Tibial artery (tissue), 4 donors: ENCODE results near the gene SND1.

Source experiments
- DNase-seq, 2 donors: peaks; one replicate each; pipeline ENCODE4 v3.0.0-alpha.2; 2019
- H3K27ac ChIP-seq, 2 donors: fragments of 200-600 bp; sonication (generic) in 1 of 2; 1 replicate in 1 of 2; 2 replicates in 1 of 2; pipeline ENCODE4 v1.5.1; 2018 to 2019; ENCODE audit warnings: mild to moderate bottlenecking in 1 of 2
- H3K27me3 ChIP-seq, 2 donors: fragments of 200-600 bp; sonication (generic) in 1 of 2; one replicate each; pipeline versions ENCODE4 v1.5.1 to v1.6.0; 2016 to 2019
- H3K36me3 ChIP-seq, 3 donors: fragments of 200-600 bp; sonication (generic) in 2 of 3; one replicate each; pipeline ENCODE4 v1.5.1; 2016 to 2019; ENCODE audit warnings: mild to moderate bottlenecking in 2 of 3
- H3K4me1 ChIP-seq, 4 donors: fragments of 200-600 bp; sonication (generic) in 2 of 4; 1 replicate in 3 of 4; 2 replicates in 1 of 4; pipeline ENCODE4 v1.5.1; 2016 to 2019
- H3K4me3 ChIP-seq, 2 donors: fragments of 200-600 bp; sonication (generic) in 1 of 2; 1 replicate in 1 of 2; 2 replicates in 1 of 2; pipeline ENCODE4 v1.5.1; 2018 to 2019; ENCODE audit warnings: mild to moderate bottlenecking in 2 of 2
- H3K9me3 ChIP-seq, 3 donors: fragments of 200-600 bp; sonication (generic) in 1 of 3; one replicate each; pipeline ENCODE4 v1.5.1; 2016 to 2019
- CTCF ChIP-seq, 2 experiments: fragments of 200-600 bp in 1 of 2; fragments of 450-650 bp in 1 of 2; IDR thresholded peaks; one replicate each; pipeline ENCODE4 v1.5.1; 2017 to 2019; ENCODE audit warnings: antibody characterized with exemption in 2 of 2, mild to moderate bottlenecking in 1 of 2, moderate library complexity in 1 of 2
- intact Hi-C: fragments of 100-400 bp; cut with DNase I; formaldehyde crosslinking; loops from one replicate; pipeline ENCODE4 v1.15.0; 2023; ENCODE audit warnings: low total_unique reads

The SND1 gene

DNA sequence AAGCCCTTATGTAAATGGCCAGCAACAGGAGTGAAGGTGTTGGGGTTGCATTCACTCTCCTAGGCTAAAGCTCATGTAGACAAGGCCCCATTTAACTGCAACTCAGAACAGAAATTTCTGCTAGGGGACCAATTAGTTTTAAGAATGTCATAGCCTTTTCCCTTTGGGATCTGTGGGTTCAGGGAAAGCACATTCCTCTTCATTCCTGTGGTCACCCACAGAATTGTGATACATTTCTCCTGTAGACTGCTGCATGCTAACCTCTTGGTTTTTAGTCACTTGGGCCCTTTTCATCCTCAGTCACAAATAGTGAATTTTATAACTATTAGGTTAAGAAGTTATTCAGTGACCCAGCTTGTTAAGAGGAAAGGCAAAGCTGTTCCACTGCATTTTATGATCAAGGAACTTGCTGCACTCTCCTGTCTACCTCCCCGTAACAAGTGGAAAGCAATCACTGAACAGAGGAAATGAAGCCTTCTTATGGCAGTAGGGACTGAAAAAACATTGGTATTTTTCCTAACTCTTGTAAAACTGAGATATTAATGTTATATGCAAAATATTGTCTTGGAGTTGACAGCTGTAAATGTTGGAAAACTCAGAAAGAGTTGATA lies 124.9 kb downstream of the SND1 start:
- Histone ChIP-seq H3K27ac (no peak overlapping the region), H3K4me3 (no peak overlapping the region), H3K9me3 (no peaks in the 10 kb centered on the region), H3K4me1 (peaks cover 0 to 4% (median 2%) of the 10 kb centered on the region in 4 donors), H3K36me3 (no peaks in the 10 kb centered on the region), H3K27me3 (no peaks in the 10 kb centered on the region)
- intact Hi-C loops = no loop called here
- DNase-seq = no peak
- no peak for TF ChIP-seq CTCF (IDR thresholded peaks at IDR 0.05)

- H3K27me3 ChIP-seq = no peaks in the 10 kb centered on the region
- intact Hi-C loops = no loop called here
- TF ChIP-seq CTCF (IDR thresholded peaks at IDR 0.05) = no peak
- no peak for DNase-seq
- H3K27ac ChIP-seq = no peak overlapping the region
- peaks cover 0 to 15% (median 6%) of the 10 kb centered on the region in 4 donors for H3K4me1 ChIP-seq
- H3K9me3 ChIP-seq = no peaks in the 10 kb centered on the region
- H3K4me3 ChIP-seq = no peak overlapping the region
- no peaks in the 10 kb centered on the region for H3K36me3 ChIP-seq
Observed at GRCh38 chr7:127780489-127780888, 128.5 kb downstream of the SND1 start.

DNA sequence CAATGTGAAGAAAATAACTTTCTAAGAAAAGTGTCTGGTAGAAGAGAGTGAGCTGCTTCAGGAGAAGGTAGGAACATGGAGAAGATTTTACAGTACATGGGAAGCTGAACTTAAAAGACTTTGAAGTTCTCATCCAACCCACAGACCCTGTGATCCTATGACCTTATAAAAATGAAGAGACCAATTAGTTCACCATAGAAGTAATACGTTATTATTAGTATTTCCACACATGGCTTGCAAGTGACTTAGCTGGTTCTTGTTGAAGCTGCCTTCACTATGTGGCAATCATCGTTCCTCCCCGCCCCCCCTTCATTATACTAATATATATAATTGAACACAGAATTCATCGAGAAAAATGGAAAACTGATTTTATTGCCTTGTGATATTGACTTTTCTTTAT lies 129.1 kb downstream of the SND1 start:
- Histone ChIP-seq H3K4me3 (no peak overlapping the region), H3K9me3 (no peaks in the 10 kb centered on the region), H3K36me3 (no peaks in the 10 kb centered on the region), H3K27me3 (no peaks in the 10 kb centered on the region), H3K27ac (no peak overlapping the region), H3K4me1 (peaks cover 0 to 15% (median 6%) of the 10 kb centered on the region in 4 donors)
- no peak for TF ChIP-seq CTCF (IDR thresholded peaks at IDR 0.05)
- intact Hi-C loops = no loop called here
- DNase-seq = no peak

GRCh38 chr7:127782075-127782474 lies 130.1 kb downstream of the SND1 start:
- H3K27ac ChIP-seq = no peak overlapping the region
- no peaks in the 10 kb centered on the region for H3K36me3 ChIP-seq
- H3K27me3 ChIP-seq = no peaks in the 10 kb centered on the region
- no peak for DNase-seq
- no peaks in the 10 kb centered on the region for H3K9me3 ChIP-seq
- peaks cover 0 to 15% (median 6%) of the 10 kb centered on the region in 4 donors for H3K4me1 ChIP-seq
- H3K4me3 ChIP-seq = no peak overlapping the region
- intact Hi-C loops = no loop called here
- no peak for TF ChIP-seq CTCF (IDR thresholded peaks at IDR 0.05)

DNA sequence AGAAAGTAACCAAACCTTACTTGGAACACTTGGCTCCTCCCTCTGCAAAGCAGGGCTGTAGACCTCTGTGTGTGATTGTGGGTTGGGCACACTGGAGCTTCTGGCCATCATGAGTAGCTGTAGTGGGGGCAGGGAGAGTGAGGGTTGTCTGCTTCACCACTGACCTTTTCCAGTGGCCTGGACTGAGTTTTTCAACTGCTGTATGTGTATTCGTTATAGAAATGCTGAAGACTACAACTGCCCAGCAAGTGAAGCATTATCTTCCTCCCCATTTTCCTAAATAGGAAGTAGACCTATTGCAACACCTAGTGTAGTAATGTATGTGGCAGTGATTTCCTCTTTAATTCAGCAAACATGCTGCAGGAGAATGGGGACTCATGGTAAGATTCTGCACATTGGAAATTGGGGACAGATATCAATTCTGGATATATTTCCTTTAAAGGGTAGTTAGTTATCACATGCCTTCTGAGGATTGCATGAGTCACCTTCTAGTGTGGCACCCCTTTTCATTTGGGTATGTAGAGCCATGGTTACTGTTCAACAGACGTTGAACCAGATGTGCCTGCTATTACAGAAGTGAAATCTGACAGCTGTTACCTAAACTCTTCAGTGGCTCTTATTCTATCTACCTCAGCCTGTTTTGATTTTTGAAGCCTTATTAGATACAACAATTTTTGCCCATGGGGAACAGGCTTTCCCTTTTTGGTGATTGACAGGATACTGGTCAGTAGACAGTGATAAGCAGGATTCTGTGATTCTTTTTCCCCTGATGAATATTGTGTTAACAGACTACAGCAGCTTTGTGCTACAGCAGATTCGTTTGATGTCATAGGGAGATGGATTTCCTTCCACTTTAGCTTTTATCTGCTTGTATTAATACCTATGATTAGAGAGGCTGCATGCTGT lies 130.9 kb downstream of the SND1 start:
- no peak for TF ChIP-seq CTCF (IDR thresholded peaks at IDR 0.05)
- H3K36me3 ChIP-seq = no peaks in the 10 kb centered on the region
- intact Hi-C loops = no loop called here
- no peaks in the 10 kb centered on the region for H3K9me3 ChIP-seq
- no peak for DNase-seq
- no peak overlapping the region for H3K27ac ChIP-seq
- H3K4me3 ChIP-seq = no peak overlapping the region
- no peaks in the 10 kb centered on the region for H3K27me3 ChIP-seq
- peaks cover 0 to 15% (median 5%) of the 10 kb centered on the region in 4 donors for H3K4me1 ChIP-seq
